Upper lobe of left lung (tissue), 6 donors: ENCODE data around the gene UBE2J2. TPM values are rescaled to one million over a fixed set of nuclear protein-coding genes. Genes with fewer than 3 reads are reported as not detected.

Experiments
- ATAC-seq, 2 donors: fragments of 200-7000 bp; cut with Tn5 transposase; one replicate each; pipeline ENCODE4 v1.9.1; 2022; ENCODE audit warnings: mild to moderate bottlenecking in 2 of 2, moderate library complexity in 2 of 2; ENCODE audit not compliant: low FRiP score in 2 of 2
- DNase-seq, 2 donors: peaks; one replicate each; pipeline ENCODE4 v3.0.0-alpha.2; 2019 to 2020
- H3K27ac ChIP-seq, 4 donors: fragments of 200-600 bp; sonication (generic); one replicate each; pipeline ENCODE4 v1.5.1; 2016 to 2019
- H3K27me3 ChIP-seq, 4 donors: fragments of 200-600 bp; sonication (generic); one replicate each; pipeline ENCODE4 v1.5.1; 2017 to 2019
- H3K36me3 ChIP-seq, 4 donors: fragments of 200-600 bp; sonication (generic); one replicate each; pipeline ENCODE4 v1.5.1; 2016 to 2019
- H3K4me1 ChIP-seq, 4 donors: fragments of 200-600 bp; sonication (generic); one replicate each; pipeline ENCODE4 v1.5.1; 2018 to 2019
- H3K4me3 ChIP-seq, 4 donors: fragments of 200-600 bp; sonication (generic); one replicate each; pipeline ENCODE4 v1.5.1; 2017 to 2019; ENCODE audit warnings: mild to moderate bottlenecking in 2 of 4, moderate library complexity in 1 of 4
- H3K9me3 ChIP-seq, 4 donors: fragments of 200-600 bp; sonication (generic); one replicate each; pipeline ENCODE4 v1.5.1; 2018 to 2019
- EP300 ChIP-seq, 4 donors: sonication (generic); formaldehyde crosslinking; IDR thresholded peaks; one replicate each; pipeline ENCODE4 v1.5.1; 2017; ENCODE audit warnings: antibody characterized with exemption in 4 of 4, control low read depth in 2 of 4
- POLR2A ChIP-seq, 4 donors: fragments of 450-650 bp; IDR thresholded peaks; one replicate each; pipeline ENCODE4 v1.5.1; 2016 to 2017; ENCODE audit warnings: antibody characterized with exemption in 4 of 4, mild to moderate bottlenecking in 2 of 4
- POLR2AphosphoS5 ChIP-seq, 2 donors: sonication (generic); formaldehyde crosslinking; IDR thresholded peaks; one replicate each; pipeline ENCODE4 v1.5.1; 2017; ENCODE audit warnings: antibody characterized with exemption in 2 of 2
- WGBS, 2 donors: methylation state at CpG; one replicate each; pipeline ENCODE4 v1.1.5; 2017 to 2018; 5-methylcytosine and 5-hydroxymethylcytosine counted together
- total RNA-seq, 6 donors: library from RNA; depleted of rRNA in 4 of 6; stranded (reverse); fragments of >200 nt in 4 of 6; gene quantifications; one replicate each; pipeline versions ENCODE4 v1.1.0 to v1.2.1, GENCODE V29; 2016 to 2021
- TF ChIP-seq, protein P1 (sequence below), 6 experiments: fragments of 450-650 bp in 4 of 6; fragments of 200-600 bp in 2 of 6; sonication (generic) in 2 of 6; IDR thresholded peaks; one replicate each; pipeline ENCODE4 v1.5.1; 2016 to 2019; ENCODE audit warnings: antibody characterized with exemption in 6 of 6
- donor health status: DM: no; HTN: no; CAD: no; lungs with moderate emphysema.
- donor health status: DM: no; HTN: yes; CAD: no; lungs with severe emphysema.

The UBE2J2 gene
- total RNA-seq, 6 donors from 2014 or later: 41.5 to 88.0 (median 50.5) TPM

DNA sequence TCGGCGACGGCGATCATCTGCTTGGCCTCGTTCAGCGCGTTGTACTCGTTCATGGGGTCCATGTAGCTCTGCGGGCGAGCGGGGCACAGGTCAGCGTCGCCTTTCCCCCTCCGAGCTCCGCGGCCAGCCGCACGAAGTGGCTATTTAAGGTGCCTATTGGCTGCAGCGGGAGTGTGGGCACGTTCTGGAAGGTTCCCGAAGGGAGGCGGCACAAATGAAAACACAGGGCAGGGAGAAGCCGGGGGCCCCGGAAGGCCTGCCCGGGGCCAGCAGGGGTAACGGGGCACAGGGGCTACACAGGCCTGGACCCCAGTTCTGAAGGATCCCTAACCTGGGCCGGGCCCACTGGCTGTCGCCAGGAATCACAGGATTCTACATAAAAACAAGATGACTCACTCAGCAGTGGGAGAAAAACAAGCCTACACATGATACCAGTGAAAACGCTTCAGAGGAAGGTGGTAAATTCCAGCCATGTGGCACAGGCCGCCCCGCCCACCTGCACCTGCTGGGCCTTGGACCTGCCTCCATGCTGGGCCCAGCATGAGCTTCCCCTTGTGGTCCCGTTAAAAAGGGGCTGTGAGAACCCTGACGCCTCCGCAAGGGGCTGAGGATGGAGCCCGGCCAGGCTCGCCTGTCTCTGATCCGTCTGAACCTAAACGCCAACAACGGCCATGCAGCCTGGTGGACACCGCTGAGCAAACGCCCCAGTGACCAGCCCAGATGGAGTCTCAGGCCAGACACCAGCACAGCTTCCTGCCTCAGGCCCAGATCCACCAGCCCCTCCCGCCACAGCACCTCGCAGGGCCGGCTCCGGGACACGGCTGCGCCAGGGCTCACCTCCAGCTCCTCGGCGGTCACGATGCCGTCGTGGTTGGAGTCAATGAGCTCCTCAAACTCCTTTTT is 55.8 kb downstream of the UBE2J2 start:
- Histone ChIP-seq H3K9me3 (no peaks in the 10 kb centered on the region), H3K36me3 (peaks cover 29 to 71% (median 61%) of the 10 kb centered on the region in 4 donors), H3K4me3 (no peak overlapping the region), H3K4me1 (peaks cover 20 to 28% (median 25%) of the 10 kb centered on the region in 4 donors), H3K27ac (no peak overlapping the region), H3K27me3 (no peaks in the 10 kb centered on the region)
- DNase-seq (peak in 1 of 2 donors; percentile 84), ATAC-seq (no peak)
- 93 to 95% methylated on average over 37 to 52 of the region's 52 CpGs for WGBS, 2 donors
- TF ChIP-seq, protein P1, sequence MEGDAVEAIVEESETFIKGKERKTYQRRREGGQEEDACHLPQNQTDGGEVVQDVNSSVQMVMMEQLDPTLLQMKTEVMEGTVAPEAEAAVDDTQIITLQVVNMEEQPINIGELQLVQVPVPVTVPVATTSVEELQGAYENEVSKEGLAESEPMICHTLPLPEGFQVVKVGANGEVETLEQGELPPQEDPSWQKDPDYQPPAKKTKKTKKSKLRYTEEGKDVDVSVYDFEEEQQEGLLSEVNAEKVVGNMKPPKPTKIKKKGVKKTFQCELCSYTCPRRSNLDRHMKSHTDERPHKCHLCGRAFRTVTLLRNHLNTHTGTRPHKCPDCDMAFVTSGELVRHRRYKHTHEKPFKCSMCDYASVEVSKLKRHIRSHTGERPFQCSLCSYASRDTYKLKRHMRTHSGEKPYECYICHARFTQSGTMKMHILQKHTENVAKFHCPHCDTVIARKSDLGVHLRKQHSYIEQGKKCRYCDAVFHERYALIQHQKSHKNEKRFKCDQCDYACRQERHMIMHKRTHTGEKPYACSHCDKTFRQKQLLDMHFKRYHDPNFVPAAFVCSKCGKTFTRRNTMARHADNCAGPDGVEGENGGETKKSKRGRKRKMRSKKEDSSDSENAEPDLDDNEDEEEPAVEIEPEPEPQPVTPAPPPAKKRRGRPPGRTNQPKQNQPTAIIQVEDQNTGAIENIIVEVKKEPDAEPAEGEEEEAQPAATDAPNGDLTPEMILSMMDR (IDR thresholded peaks at IDR 0.05): no peak
- no peak for TF ChIP-seq POLR2AphosphoS5 (IDR thresholded peaks at IDR 0.05)
- no peak for TF ChIP-seq EP300 (IDR thresholded peaks at IDR 0.05)
- no peak for TF ChIP-seq POLR2A (IDR thresholded peaks at IDR 0.05)

DNA sequence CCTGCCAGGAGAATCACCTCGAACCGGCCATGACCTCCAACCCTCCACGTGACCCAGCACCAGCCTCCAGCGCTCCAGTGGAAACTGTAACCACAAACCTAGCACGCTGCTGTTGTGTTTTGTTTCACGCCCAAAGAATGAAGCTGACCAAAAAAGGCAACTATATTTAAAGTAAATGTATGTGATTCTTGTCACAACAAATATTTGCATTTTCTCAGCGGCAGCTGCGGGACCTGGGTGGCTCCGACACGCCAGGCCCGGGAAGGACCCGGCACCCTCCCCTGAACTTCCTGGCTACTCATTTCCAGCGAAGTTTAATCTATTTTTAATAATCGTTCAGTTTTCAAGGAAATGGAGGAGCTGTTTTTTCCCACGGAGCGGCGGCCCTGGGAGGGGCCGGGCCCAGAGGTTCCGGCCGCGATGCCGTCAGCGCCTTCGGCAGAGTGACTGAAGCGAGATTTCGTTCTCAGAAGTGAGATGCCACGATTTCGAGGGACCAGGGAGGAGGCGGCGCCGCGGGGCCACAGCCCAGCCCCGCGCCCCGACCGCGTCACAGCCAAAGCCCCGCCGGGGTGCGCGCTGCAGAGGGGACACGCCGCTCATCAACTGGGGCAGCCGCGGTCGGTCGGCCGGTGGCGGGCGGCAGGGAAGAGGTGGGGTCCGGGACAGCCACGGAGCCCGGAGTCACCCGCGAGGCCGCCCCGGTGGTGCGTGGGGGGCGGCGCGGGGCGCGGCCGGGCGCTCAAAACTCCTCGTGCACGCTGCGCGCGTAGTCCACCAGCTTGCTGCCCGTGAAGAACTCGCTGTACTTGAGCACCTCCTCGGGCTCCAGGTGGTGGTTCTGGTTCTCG is 56.7 kb downstream of the UBE2J2 start:
- peaks cover 20 to 35% (median 30%) of the 10 kb centered on the region in 4 donors for H3K4me1 ChIP-seq
- ATAC-seq: no peak
- no peak overlapping the region for H3K27ac ChIP-seq
- H3K9me3 ChIP-seq: no peaks in the 10 kb centered on the region
- H3K27me3 ChIP-seq: no peaks in the 10 kb centered on the region
- 92 to 93% methylated on average over 57 to 67 of the region's 74 CpGs for WGBS, 2 donors
- H3K4me3 ChIP-seq: no peak overlapping the region
- DNase-seq: peak in 1 of 2 donors; percentile 85
- H3K36me3 ChIP-seq: peaks cover 20 to 62% (median 52%) of the 10 kb centered on the region in 4 donors
- TF ChIP-seq POLR2A (IDR thresholded peaks at IDR 0.05): no peak
- no peak for TF ChIP-seq EP300 (IDR thresholded peaks at IDR 0.05)
- TF ChIP-seq POLR2AphosphoS5 (IDR thresholded peaks at IDR 0.05): no peak
- TF ChIP-seq, protein P1 (IDR thresholded peaks at IDR 0.05): no peak

GRCh38 chr1:1215881-1216605 is 57.6 kb downstream of the UBE2J2 start:
- peaks cover 16 to 53% (median 43%) of the 10 kb centered on the region in 4 donors for H3K36me3 ChIP-seq
- no peak overlapping the region for H3K4me3 ChIP-seq
- DNase-seq (peak in 1 of 2 donors; percentile 74), ATAC-seq (no peak)
- peak overlapping the region in 1 of 4 donors; percentile 7 for H3K27ac ChIP-seq
- no peaks in the 10 kb centered on the region for H3K27me3 ChIP-seq
- TF ChIP-seq, protein P1 (IDR thresholded peaks at IDR 0.05): no peak
- TF ChIP-seq POLR2A (IDR thresholded peaks at IDR 0.05): no peak
- TF ChIP-seq EP300 (IDR thresholded peaks at IDR 0.05): no peak
- TF ChIP-seq POLR2AphosphoS5 (IDR thresholded peaks at IDR 0.05): no peak
- 91 to 95% methylated on average over 13 to 21 of the region's 21 CpGs for WGBS, 2 donors
- H3K9me3 ChIP-seq: no peaks in the 10 kb centered on the region
- H3K4me1 ChIP-seq: peaks cover 20 to 44% (median 35%) of the 10 kb centered on the region in 4 donors

DNA sequence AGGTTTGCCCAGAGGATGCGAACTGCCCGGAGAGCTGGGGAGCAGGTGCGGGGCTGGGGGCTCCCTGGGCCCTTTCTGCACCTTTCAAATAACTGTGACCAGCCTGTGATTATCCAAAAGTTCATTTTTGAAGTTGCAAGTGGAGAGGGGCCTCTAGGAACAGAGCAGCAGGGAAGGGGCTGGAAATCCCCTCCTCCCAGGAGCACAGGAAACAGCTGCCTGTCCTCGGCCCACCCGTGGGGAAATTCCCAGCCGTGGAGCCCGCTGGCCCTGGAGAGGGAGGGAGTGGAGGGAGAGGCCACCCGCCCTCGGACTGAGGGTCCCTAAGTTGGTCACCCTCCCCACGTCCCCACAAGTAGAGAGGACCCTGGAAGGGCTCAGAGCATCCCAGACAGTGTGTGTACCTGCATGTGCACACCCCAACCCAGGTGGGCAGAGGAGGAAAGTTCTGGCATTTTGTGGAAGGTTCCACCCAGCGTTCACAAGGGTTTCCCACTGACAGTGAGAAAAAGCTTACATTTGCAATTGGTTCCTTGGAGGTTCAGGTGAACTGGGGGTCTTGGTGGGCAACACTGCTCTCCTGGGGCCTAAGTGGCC is 58.5 kb downstream of the UBE2J2 start:
- Histone ChIP-seq H3K9me3 (no peaks in the 10 kb centered on the region), H3K4me3 (no peak overlapping the region), H3K27ac (peak overlapping the region in 2 of 4 donors; percentile 7 to 19), H3K36me3 (peaks cover 10 to 44% (median 35%) of the 10 kb centered on the region in 4 donors), H3K27me3 (no peaks in the 10 kb centered on the region), H3K4me1 (peaks cover 20 to 44% (median 35%) of the 10 kb centered on the region in 4 donors)
- TF ChIP-seq POLR2A (IDR thresholded peaks at IDR 0.05) (no peak), EP300 (IDR thresholded peaks at IDR 0.05) (no peak), POLR2AphosphoS5 (IDR thresholded peaks at IDR 0.05) (no peak)
- TF ChIP-seq, protein P1 (IDR thresholded peaks at IDR 0.05): no peak
- ATAC-seq (no peak), DNase-seq (peak in 1 of 2 donors; percentile 50)
- WGBS, 2 donors: 38% methylated on average over 8 to 11 of the region's 11 CpGs
